BJ (cell line): Measurements from ENCODE around the gene KRI1. TPM values are rescaled to one million over a fixed set of nuclear protein-coding genes. Genes with fewer than 3 reads are reported as not detected.

ENCODE experiments used
- CTCF ChIA-PET: fragments of 350-600 bp; formaldehyde crosslinking; extraction: SDS; loops from one replicate; lab custom pipeline; 2021; ENCODE audit warnings: antibody characterized with exemption, inconsistent platforms; lab: Yijun Ruan, JAX
- POLR2A ChIA-PET: fragments of 300-600 bp; sonication (Branson Sonifier 250); formaldehyde crosslinking; extraction: SDS; loops from one replicate; lab custom pipeline; 2021; ENCODE audit warnings: antibody characterized with exemption; lab: Charles Lee
- DNase-seq: peaks from one replicate; pipeline ENCODE4 v3.0.0-alpha.2; 2011; ENCODE audit warnings: low read depth
- H3K27me3 ChIP-seq: 2 replicates; pipeline ENCODE4 v1.6.0; 2011; ENCODE audit warnings: low read length; ENCODE audit not compliant: control insufficient read depth, insufficient read depth
- H3K36me3 ChIP-seq: 2 replicates; pipeline ENCODE4 v1.5.1; 2011; ENCODE audit warnings: low read length; ENCODE audit not compliant: control insufficient read depth, insufficient read depth
- H3K4me3 ChIP-seq: 2 replicates; pipeline ENCODE4 v1.5.1; 2011; ENCODE audit warnings: low read depth, mild to moderate bottlenecking, control low read depth, low read length
- polyA plus RNA-seq: library from polyadenylated mRNA; depleted of rRNA; stranded (reverse); fragments of >200 nt; gene quantifications from 2 replicates; pipeline ENCODE4 v1.2.3, GENCODE V29; 2011; rRNA removed
- small RNA-seq: library from RNA; depleted of rRNA; stranded (forward); fragments of <200 nt; gene quantifications from one replicate; pipeline ENCODE3, GENCODE V24; 2012; ENCODE audit warnings: low replicate concordance, low read depth; ENCODE audit not compliant: insufficient read length
- TF ChIP-seq, protein P1 (sequence below): IDR thresholded peaks from 2 replicates; pipeline ENCODE4 v1.5.1; 2011; ENCODE audit warnings: low read depth, mild to moderate bottlenecking, control low read depth, inconsistent platforms, low read length, moderate library complexity; ENCODE audit not compliant: insufficient read depth

The KRI1 gene
- polyA plus RNA-seq, 1 experiment, result 10.0 TPM

DNA sequence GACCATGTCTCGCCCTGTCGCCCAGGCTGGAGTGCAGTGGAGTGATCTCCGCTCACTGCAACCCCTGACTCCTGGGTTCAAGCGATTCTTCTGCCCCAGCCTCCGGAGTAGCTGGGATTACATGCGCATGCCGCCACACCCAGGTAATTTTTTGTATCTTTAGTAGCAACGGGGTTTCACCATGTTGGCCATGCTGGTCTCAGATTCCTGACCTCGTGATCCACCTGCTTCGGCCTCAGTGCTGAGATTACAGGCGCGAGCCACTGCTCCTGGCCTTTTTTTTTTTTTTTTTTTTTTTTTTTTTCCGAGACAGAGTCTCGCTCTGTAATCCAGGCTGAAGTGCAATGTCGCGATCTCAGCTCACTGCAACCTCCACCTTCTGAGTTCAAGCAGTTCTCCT lies 57.8 kb downstream of the KRI1 start:
- Histone ChIP-seq H3K4me3 (no peak overlapping the region), H3K27me3 (peaks cover 1% of the 10 kb centered on the region; the same call in 1 of the 2 replicates), H3K36me3 (no peaks in the 10 kb centered on the region)
- CTCF ChIA-PET, result interaction anchor here (1.0 to 2.0 kb wide), 3 partner anchors 9 to 64 kb away, joined by 4 to 10 read pairs (median 6); partner anchors contain the start of gene S1PR5
- TF ChIP-seq, protein P1, sequence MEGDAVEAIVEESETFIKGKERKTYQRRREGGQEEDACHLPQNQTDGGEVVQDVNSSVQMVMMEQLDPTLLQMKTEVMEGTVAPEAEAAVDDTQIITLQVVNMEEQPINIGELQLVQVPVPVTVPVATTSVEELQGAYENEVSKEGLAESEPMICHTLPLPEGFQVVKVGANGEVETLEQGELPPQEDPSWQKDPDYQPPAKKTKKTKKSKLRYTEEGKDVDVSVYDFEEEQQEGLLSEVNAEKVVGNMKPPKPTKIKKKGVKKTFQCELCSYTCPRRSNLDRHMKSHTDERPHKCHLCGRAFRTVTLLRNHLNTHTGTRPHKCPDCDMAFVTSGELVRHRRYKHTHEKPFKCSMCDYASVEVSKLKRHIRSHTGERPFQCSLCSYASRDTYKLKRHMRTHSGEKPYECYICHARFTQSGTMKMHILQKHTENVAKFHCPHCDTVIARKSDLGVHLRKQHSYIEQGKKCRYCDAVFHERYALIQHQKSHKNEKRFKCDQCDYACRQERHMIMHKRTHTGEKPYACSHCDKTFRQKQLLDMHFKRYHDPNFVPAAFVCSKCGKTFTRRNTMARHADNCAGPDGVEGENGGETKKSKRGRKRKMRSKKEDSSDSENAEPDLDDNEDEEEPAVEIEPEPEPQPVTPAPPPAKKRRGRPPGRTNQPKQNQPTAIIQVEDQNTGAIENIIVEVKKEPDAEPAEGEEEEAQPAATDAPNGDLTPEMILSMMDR, result no peak
- POLR2A ChIA-PET, result no interaction called here
- no peak for DNase-seq

GRCh38 chr19:10505583-10506229 lies 60.1 kb downstream of the KRI1 start:
- CTCF ChIA-PET, result interaction anchor here (0.7 to 2.1 kb wide), 14 partner anchors 12 to 194 kb away, joined by 3 to 9 read pairs (median 4); partner anchors contain the start of genes CDKN2D, KRI1 and S1PR5
- H3K27me3 ChIP-seq, result no peaks in the 10 kb centered on the region; the same call in 1 of the 2 replicates
- H3K36me3 ChIP-seq, result no peaks in the 10 kb centered on the region
- POLR2A ChIA-PET, result no interaction called here
- no peak for DNase-seq
- TF ChIP-seq, protein P1, result peak; percentile 88
- H3K4me3 ChIP-seq, result no peak overlapping the region

Small RNA genes lying within 50 kb of the gene (small RNA-seq; reads per million reads assigned to genes)
- gene MIR1238 (not detected), gene RNU7-140P (not detected)

Other genes with a start within 250 kb of the KRI1 start
- gene FDX2, start 250.0 kb downstream of the KRI1 start, polyA plus RNA-seq, result 25.6 and 40.1 TPM in 2 replicates
- gene RAVER1, start 232.5 kb downstream of the KRI1 start, polyA plus RNA-seq, result 2.5 and 5.1 TPM in 2 replicates
- gene ICAM3, start 226.4 kb downstream of the KRI1 start, polyA plus RNA-seq, result 11.7 and 17.3 TPM in 2 replicates
- gene TYK2, start 185.4 kb downstream of the KRI1 start, polyA plus RNA-seq, result 31.7 and 40.9 TPM in 2 replicates
- gene CDC37, start 162.5 kb downstream of the KRI1 start, polyA plus RNA-seq, result 361 and 429 TPM in 2 replicates
- 3.4 and 4.2 TPM in 2 replicates for gene PDE4A, start 145.5 kb downstream of the KRI1 start, polyA plus RNA-seq
- gene KEAP1, start 62.7 kb downstream of the KRI1 start, polyA plus RNA-seq, result 47.3 and 114 TPM in 2 replicates
- gene S1PR5, start 48.6 kb downstream of the KRI1 start, polyA plus RNA-seq, result 0.23 and 0.40 TPM in 2 replicates
- 6.8 and 13.0 TPM in 2 replicates for gene ATG4D, start 22.1 kb downstream of the KRI1 start, polyA plus RNA-seq
- 8.7 and 15.5 TPM in 2 replicates for gene CDKN2D, start 3.0 kb upstream of the KRI1 start, polyA plus RNA-seq
- gene AP1M2, start 21.3 kb upstream of the KRI1 start, polyA plus RNA-seq, result not detected in 2 replicates
- 78.0 and 114 TPM in 2 replicates for gene SLC44A2, start 59.5 kb upstream of the KRI1 start, polyA plus RNA-seq
- gene ILF3, start 88.3 kb upstream of the KRI1 start, polyA plus RNA-seq, result 99.0 and 148 TPM in 2 replicates
- 23.9 and 46.5 TPM in 2 replicates for gene QTRT1, start 135.4 kb upstream of the KRI1 start, polyA plus RNA-seq
- 43.5 and 64.2 TPM in 2 replicates for gene DNM2, start 152.1 kb upstream of the KRI1 start, polyA plus RNA-seq